GM12801 (cell line): ENCODE results near the gene ABCC8.

Experiments
- TF ChIP-seq, protein P1 (sequence below): IDR thresholded peaks from one replicate; pipeline ENCODE4 v1.5.1; 2011; ENCODE audit warnings: control low read depth; ENCODE audit not compliant: insufficient read length; ENCODE audit errors: extremely low read depth

ABCC8 gene

GRCh38 chr11:17343907-17344306 is 132.7 kb downstream of the ABCC8 start:
- TF ChIP-seq, protein P1, sequence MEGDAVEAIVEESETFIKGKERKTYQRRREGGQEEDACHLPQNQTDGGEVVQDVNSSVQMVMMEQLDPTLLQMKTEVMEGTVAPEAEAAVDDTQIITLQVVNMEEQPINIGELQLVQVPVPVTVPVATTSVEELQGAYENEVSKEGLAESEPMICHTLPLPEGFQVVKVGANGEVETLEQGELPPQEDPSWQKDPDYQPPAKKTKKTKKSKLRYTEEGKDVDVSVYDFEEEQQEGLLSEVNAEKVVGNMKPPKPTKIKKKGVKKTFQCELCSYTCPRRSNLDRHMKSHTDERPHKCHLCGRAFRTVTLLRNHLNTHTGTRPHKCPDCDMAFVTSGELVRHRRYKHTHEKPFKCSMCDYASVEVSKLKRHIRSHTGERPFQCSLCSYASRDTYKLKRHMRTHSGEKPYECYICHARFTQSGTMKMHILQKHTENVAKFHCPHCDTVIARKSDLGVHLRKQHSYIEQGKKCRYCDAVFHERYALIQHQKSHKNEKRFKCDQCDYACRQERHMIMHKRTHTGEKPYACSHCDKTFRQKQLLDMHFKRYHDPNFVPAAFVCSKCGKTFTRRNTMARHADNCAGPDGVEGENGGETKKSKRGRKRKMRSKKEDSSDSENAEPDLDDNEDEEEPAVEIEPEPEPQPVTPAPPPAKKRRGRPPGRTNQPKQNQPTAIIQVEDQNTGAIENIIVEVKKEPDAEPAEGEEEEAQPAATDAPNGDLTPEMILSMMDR: no peak

- TF ChIP-seq, protein P1: no peak
These were observed 133.4 kb downstream of the ABCC8 start for GRCh38 chr11:17343257-17343656.
